H9 (cell line): ENCODE measurements around the gene SLC4A11. TPM values are rescaled to one million over a fixed set of nuclear protein-coding genes. Genes with fewer than 3 reads are reported as not detected.
A peak's percentile ranks its signal among the peaks of the same experiment; 100 is the strongest.

Experiments
- DNase-seq: peaks from one replicate; pipeline ENCODE4 v3.0.0-alpha.2; 2017
- H2AFZ ChIP-seq: one replicate; pipeline ENCODE4 v1.6.1; 2013; ENCODE audit warnings: mild to moderate bottlenecking, low read length, control low read depth, moderate library complexity
- H2AK5ac ChIP-seq: 2 replicates; pipeline ENCODE4 v1.6.1; 2013; ENCODE audit warnings: low read length, control low read depth, mixed read lengths; ENCODE audit not compliant: insufficient read length
- H2BK120ac ChIP-seq: one replicate; pipeline ENCODE4 v1.6.1; 2013; ENCODE audit warnings: low read depth, mild to moderate bottlenecking, low read length, control low read depth, inconsistent platforms; ENCODE audit not compliant: poor library complexity, severe bottlenecking
- H2BK12ac ChIP-seq: 2 replicates; pipeline ENCODE4 v1.6.1; 2013; ENCODE audit warnings: low read length, control low read depth, mixed read lengths, low read depth; ENCODE audit not compliant: insufficient read length
- H2BK15ac ChIP-seq: 2 replicates; pipeline ENCODE4 v1.6.1; 2013; ENCODE audit warnings: low read depth, low read length, control low read depth
- H2BK20ac ChIP-seq: one replicate; pipeline ENCODE4 v1.6.1; 2013; ENCODE audit warnings: low read depth, mild to moderate bottlenecking, low read length, control low read depth, inconsistent platforms; ENCODE audit not compliant: poor library complexity, severe bottlenecking
- H2BK5ac ChIP-seq: 2 replicates; pipeline ENCODE4 v1.6.1; 2013; ENCODE audit warnings: low read length, control low read depth, mixed read lengths; ENCODE audit not compliant: insufficient read length
- H3K14ac ChIP-seq: 2 replicates; pipeline ENCODE4 v1.6.1; 2013; ENCODE audit warnings: low read length, control low read depth; ENCODE audit not compliant: insufficient read depth
- H3K18ac ChIP-seq: 2 replicates; pipeline ENCODE4 v1.6.1; 2013; ENCODE audit warnings: low read depth, mild to moderate bottlenecking, mixed read lengths, low read length, control low read depth; ENCODE audit not compliant: insufficient read length
- H3K23ac ChIP-seq: 2 replicates; pipeline ENCODE4 v1.6.1; 2013; ENCODE audit warnings: low read length, control low read depth, mixed read lengths, low read depth; ENCODE audit not compliant: insufficient read length
- H3K23me2 ChIP-seq: 2 replicates; pipeline ENCODE4 v1.6.1; 2013; ENCODE audit warnings: low read depth, mild to moderate bottlenecking, mixed read lengths, low read length, control low read depth; ENCODE audit not compliant: insufficient read length, poor library complexity, severe bottlenecking
- H3K27ac ChIP-seq: 2 replicates; pipeline ENCODE4 v1.5.1; 2013; ENCODE audit warnings: low read length, control low read depth, mixed read lengths, low read depth; ENCODE audit not compliant: insufficient read length
- H3K27me3 ChIP-seq: 2 replicates; pipeline ENCODE4 v1.6.1; 2013; ENCODE audit warnings: low read length, control low read depth, inconsistent platforms; ENCODE audit not compliant: insufficient read depth
- H3K4ac ChIP-seq: 2 replicates; pipeline ENCODE4 v1.6.1; 2013; ENCODE audit warnings: low read depth, mild to moderate bottlenecking, control low read depth, inconsistent platforms, low read length, moderate library complexity
- H3K4me1 ChIP-seq: 2 replicates; pipeline ENCODE4 v1.6.1; 2013; ENCODE audit warnings: low read length, control low read depth, inconsistent platforms; ENCODE audit not compliant: insufficient read depth
- H3K4me2 ChIP-seq: 2 replicates; pipeline ENCODE4 v1.6.1; 2013; ENCODE audit warnings: low read length, control low read depth, mixed read lengths; ENCODE audit not compliant: insufficient read length, insufficient read depth
- H3K56ac ChIP-seq: 2 replicates; pipeline ENCODE4 v1.6.1; 2013; ENCODE audit warnings: low read depth, mild to moderate bottlenecking, mixed read lengths, low read length, control low read depth; ENCODE audit not compliant: insufficient read length
- H3K79me1 ChIP-seq: 2 replicates; pipeline ENCODE4 v1.6.1; 2013; ENCODE audit warnings: low read depth, mild to moderate bottlenecking, moderate library complexity, low read length, control low read depth, inconsistent platforms; ENCODE audit not compliant: insufficient read depth, poor library complexity, severe bottlenecking
- H3K79me2 ChIP-seq: 2 replicates; pipeline ENCODE4 v1.6.1; 2013; ENCODE audit warnings: low read length, control low read depth, inconsistent platforms; ENCODE audit not compliant: insufficient read depth
- H3K9ac ChIP-seq: 2 replicates; pipeline ENCODE4 v1.6.1; 2013; ENCODE audit warnings: low read length, control low read depth, mixed read lengths; ENCODE audit not compliant: insufficient read length; ENCODE audit errors: extremely low read depth
- H3K9me3 ChIP-seq: one replicate; pipeline ENCODE4 v1.6.1; 2013; ENCODE audit warnings: low read depth, low read length, inconsistent platforms; ENCODE audit not compliant: control insufficient read depth
- H3T11ph ChIP-seq: one replicate; pipeline ENCODE4 v1.6.1; 2013; ENCODE audit warnings: mild to moderate bottlenecking, low read length, control low read depth, inconsistent platforms
- H4K20me1 ChIP-seq: one replicate; pipeline ENCODE4 v1.6.1; 2013; ENCODE audit not compliant: control insufficient read depth, insufficient read length, insufficient read depth
- H4K5ac ChIP-seq: 2 replicates; pipeline ENCODE4 v1.6.1; 2013; ENCODE audit warnings: low read depth, mild to moderate bottlenecking, mixed read lengths, low read length, control low read depth; ENCODE audit not compliant: insufficient read length
- H4K8ac ChIP-seq: replicated peaks from 2 replicates; pipeline ENCODE4 v1.6.1; 2013; ENCODE audit warnings: low read length, control low read depth, mixed read lengths, low read depth; ENCODE audit not compliant: insufficient read length
- H4K91ac ChIP-seq: 2 replicates; pipeline ENCODE4 v1.6.1; 2013; ENCODE audit warnings: low read depth, mild to moderate bottlenecking, moderate library complexity, mixed read lengths, low read length, control low read depth; ENCODE audit not compliant: insufficient read length
- H3K27ac Mint-ChIP-seq, 3 experiments: 2 replicates in 2 of 3; 3 replicates in 1 of 3; pipeline ENCODE4 v1.8.0; 2020 to 2021; ENCODE audit warnings: mixed read lengths in 3 of 3, mild to moderate bottlenecking in 1 of 3, moderate library complexity in 1 of 3
- H3K27me3 Mint-ChIP-seq: 2 replicates; pipeline ENCODE4 v1.8.0; 2021; ENCODE audit warnings: low read depth, mild to moderate bottlenecking, moderate library complexity, mixed read lengths
- H3K36me3 Mint-ChIP-seq, 3 experiments: 2 replicates in 2 of 3; 3 replicates in 1 of 3; pipeline ENCODE4 v1.8.0; 2020 to 2021; ENCODE audit warnings: low read depth in 3 of 3, mixed read lengths in 3 of 3; ENCODE audit not compliant: insufficient read depth in 1 of 3
- H3K4me1 Mint-ChIP-seq, 2 experiments: 2 replicates each; pipeline ENCODE4 v1.8.0; 2020; ENCODE audit warnings: mixed read lengths in 2 of 2
- H3K4me3 Mint-ChIP-seq, 2 experiments: 2 replicates in 1 of 2; 3 replicates in 1 of 2; pipeline ENCODE4 v1.8.0; 2020 to 2021; ENCODE audit warnings: mild to moderate bottlenecking in 2 of 2, mixed read lengths in 2 of 2, moderate library complexity in 1 of 2
- H3K9me3 Mint-ChIP-seq, 2 experiments: 2 replicates in 1 of 2; 3 replicates in 1 of 2; pipeline ENCODE4 v1.8.0; 2020; ENCODE audit warnings: mild to moderate bottlenecking in 2 of 2, mixed read lengths in 2 of 2, moderate library complexity in 1 of 2
- CTCF ChIP-seq: fragments of 200-600 bp; sonication (generic); conservative IDR thresholded peaks from 3 replicates; pipeline ENCODE4 v1.8.0; 2021; ENCODE audit warnings: antibody characterized with exemption, mild to moderate bottlenecking
- WGBS: extraction: QIAGEN DNeasy Blood & Tissue Kit; methylation state at CpG from one replicate; pipeline ENCODE4 v1.1.7; 2013; ENCODE audit warnings: missing lambda C conversion rate, low lambda C conversion rate, mixed read lengths; ENCODE audit not compliant: insufficient read length; ENCODE audit errors: extremely low coverage; 5-methylcytosine and 5-hydroxymethylcytosine counted together
- total RNA-seq: library from RNA; stranded (reverse); gene quantifications from 2 replicates; pipeline ENCODE4 v1.2.1, GENCODE V29; 2021

SLC4A11 gene
- total RNA-seq, 1 experiment from 2014 or later: 29.4 TPM

GRCh38 chr20:3275966-3276679 is 37.1 kb upstream of the SLC4A11 start:
- no peak for DNase-seq
- H3K36me3 Mint-ChIP-seq: peaks cover 0 to 4% (median 0%) of the 10 kb centered on the region in 3 experiments; a peak in 3 of 7 replicates
- H3K27ac Mint-ChIP-seq: peak overlapping the region in 1 of 3 experiments; percentile 50; a peak in 2 of 7 replicates
- H3K9ac ChIP-seq: no peak overlapping the region
- no peak overlapping the region for H3K56ac ChIP-seq
- H3T11ph ChIP-seq: no peak overlapping the region
- H2BK5ac ChIP-seq: no peak overlapping the region
- no peak overlapping the region for H3K14ac ChIP-seq
- no peak overlapping the region for H2AFZ ChIP-seq
- H3K9me3 Mint-ChIP-seq: no peaks in the 10 kb centered on the region
- no peaks in the 10 kb centered on the region for H3K27me3 Mint-ChIP-seq
- H2BK20ac ChIP-seq: no peak overlapping the region
- no peak overlapping the region for H4K8ac ChIP-seq
- H3K23ac ChIP-seq: no peak overlapping the region
- no peak overlapping the region for H2BK120ac ChIP-seq
- H3K18ac ChIP-seq: no peak overlapping the region
- H4K20me1 ChIP-seq: no peaks in the 10 kb centered on the region
- H3K4me2 ChIP-seq: no peak overlapping the region
- H2AK5ac ChIP-seq: no peak overlapping the region
- H3K27me3 ChIP-seq: no peaks in the 10 kb centered on the region
- no peak overlapping the region for H3K27ac ChIP-seq
- no peak overlapping the region for H4K91ac ChIP-seq
- no peaks in the 10 kb centered on the region for H3K23me2 ChIP-seq
- H2BK12ac ChIP-seq: no peak overlapping the region
- H3K79me2 ChIP-seq: no peaks in the 10 kb centered on the region
- H3K4ac ChIP-seq: no peak overlapping the region
- H2BK15ac ChIP-seq: no peak overlapping the region
- H4K5ac ChIP-seq: no peak overlapping the region
- no peak for TF ChIP-seq CTCF
- no peaks in the 10 kb centered on the region for H3K79me1 ChIP-seq
- no peaks in the 10 kb centered on the region for H3K9me3 ChIP-seq
- peaks cover 0 to 10% of the 10 kb centered on the region in 2 experiments; a peak in 2 of 4 replicates for H3K4me1 Mint-ChIP-seq
- no CpG with 5 or more reads among the region's 2 CpGs for WGBS
- H3K4me1 ChIP-seq: no peaks in the 10 kb centered on the region
- H3K4me3 Mint-ChIP-seq: no peak overlapping the region
